ENCODE measurements around the gene CCDC69.

Gene CCDC69

GRCh38 chr5:151139015-151139414, 84.9 kb downstream of the CCDC69 start:
- DNase-seq: peak; percentile 37 to 56

GRCh38 chr5:151138114-151138513, 85.8 kb downstream of the CCDC69 start:
- DNase-seq: no peak

GRCh38 chr5:151137067-151137825, 86.6 kb downstream of the CCDC69 start:
- DNase-seq: no peak

- DNase-seq: no peak
Observed at GRCh38 chr5:151134228-151134627, 89.7 kb downstream of the CCDC69 start.

- no peak for DNase-seq
Observed at GRCh38 chr5:151132963-151133362, 90.9 kb downstream of the CCDC69 start.

Measured in NCI-H2081 (cell line).